H1 (cell line): ENCODE data around the gene CDK5RAP2. TPM values are rescaled to one million over a fixed set of nuclear protein-coding genes. Genes with fewer than 3 reads are reported as not detected.

Experiments
- HDAC2 ChIP-seq, 2 experiments: fragments of 300-600 bp in 1 of 2; sonication (generic) in 1 of 2; IDR thresholded peaks; 2 replicates each; pipeline ENCODE4 v1.6.1; 2011 to 2012; ENCODE audit warnings: low read depth in 2 of 2, low read length in 2 of 2, mild to moderate bottlenecking in 2 of 2, moderate library complexity in 2 of 2, borderline replicate concordance in 1 of 2, inconsistent platforms in 1 of 2
- KDM1A ChIP-seq: fragments of 200-600, 300-600 bp; sonication (generic); IDR thresholded peaks from 2 replicates; pipeline ENCODE4 v1.7.1; 2016; ENCODE audit warnings: mild to moderate bottlenecking, low read length, borderline replicate concordance
- KDM5A ChIP-seq: fragments of 200-600 bp; IDR thresholded peaks from 2 replicates; pipeline ENCODE4 v1.7.1; 2012; ENCODE audit warnings: mild to moderate bottlenecking, low read length, inconsistent platforms, mixed read lengths
- SIN3A ChIP-seq, 2 experiments: IDR thresholded peaks in 1 of 2; conservative IDR thresholded peaks in 1 of 2; 2 replicates each; pipeline ENCODE4 v1.6.1; 2011 to 2012; ENCODE audit warnings: low read length in 2 of 2, improper control_type of control experiment in 1 of 2, low read depth in 1 of 2, mild to moderate bottlenecking in 1 of 2
- SP2 ChIP-seq: IDR thresholded peaks from 2 replicates; pipeline ENCODE4 v1.6.1; 2012; ENCODE audit warnings: mild to moderate bottlenecking, low read length, inconsistent platforms
- polyA plus RNA-seq, 7 experiments: library from polyadenylated mRNA; depleted of rRNA in 3 of 7; stranded (reverse) in 5 of 7; unstranded in 2 of 7; fragments of >200 nt in 5 of 7; fragments of 200-250 nt in 2 of 7; gene quantifications; 1 replicate in 5 of 7; 2 replicates in 1 of 7; 4 replicates in 1 of 7; pipeline versions ENCODE4 v1.2.1 to v1.2.3, GENCODE V29; 2011 to 2013; ENCODE audit warnings: missing spikeins in 2 of 7, mixed read lengths in 2 of 7
- total RNA-seq: library from RNA; stranded (reverse); fragmentation: NEBNext Ultra II Directional; extraction: Animal tissue kit (Norgen Biotek cat#: 25700); gene quantifications from 2 replicates; pipeline ENCODE4 v1.2.1, GENCODE V29; 2021
- TF ChIP-seq, protein P1 (sequence below), 3 experiments: IDR thresholded peaks; 1 replicate in 2 of 3; 2 replicates in 1 of 3; pipeline versions ENCODE4 v1.5.1 to v1.6.1; 2011; ENCODE audit warnings: low read length in 3 of 3, mild to moderate bottlenecking in 3 of 3, inconsistent platforms in 2 of 3, low read depth in 1 of 3, moderate library complexity in 1 of 3; ENCODE audit not compliant: insufficient read depth in 1 of 3; ENCODE audit errors: control extremely low read depth in 1 of 3

Gene CDK5RAP2
- total and polyA plus RNA-seq, 2 of the 8 experiments (the other 6 are each of a cell fraction or from before 2014, with no cell fraction given) = 19.8 to 49.4 TPM

DNA sequence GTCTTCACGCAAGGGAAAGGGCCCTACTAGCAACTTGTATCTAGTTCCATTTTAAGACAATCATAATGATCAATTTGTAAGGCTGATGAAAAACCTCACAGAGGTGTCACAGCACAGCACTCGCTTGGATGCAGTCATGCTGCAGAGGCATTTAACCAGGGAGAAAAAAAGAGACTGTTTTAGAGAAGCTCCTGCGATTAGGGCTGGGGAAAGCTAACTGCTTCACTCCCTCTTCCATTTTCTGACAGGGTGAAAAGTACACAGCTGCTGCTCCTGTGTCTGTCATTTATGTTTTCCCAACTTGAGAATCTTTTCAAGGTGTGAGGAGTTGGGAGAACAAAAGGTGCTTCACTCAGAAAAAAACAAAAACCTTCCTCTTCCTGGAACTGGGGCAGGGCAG lies 106.4 kb downstream of the CDK5RAP2 start (continued):
- TF ChIP-seq, protein P1, sequence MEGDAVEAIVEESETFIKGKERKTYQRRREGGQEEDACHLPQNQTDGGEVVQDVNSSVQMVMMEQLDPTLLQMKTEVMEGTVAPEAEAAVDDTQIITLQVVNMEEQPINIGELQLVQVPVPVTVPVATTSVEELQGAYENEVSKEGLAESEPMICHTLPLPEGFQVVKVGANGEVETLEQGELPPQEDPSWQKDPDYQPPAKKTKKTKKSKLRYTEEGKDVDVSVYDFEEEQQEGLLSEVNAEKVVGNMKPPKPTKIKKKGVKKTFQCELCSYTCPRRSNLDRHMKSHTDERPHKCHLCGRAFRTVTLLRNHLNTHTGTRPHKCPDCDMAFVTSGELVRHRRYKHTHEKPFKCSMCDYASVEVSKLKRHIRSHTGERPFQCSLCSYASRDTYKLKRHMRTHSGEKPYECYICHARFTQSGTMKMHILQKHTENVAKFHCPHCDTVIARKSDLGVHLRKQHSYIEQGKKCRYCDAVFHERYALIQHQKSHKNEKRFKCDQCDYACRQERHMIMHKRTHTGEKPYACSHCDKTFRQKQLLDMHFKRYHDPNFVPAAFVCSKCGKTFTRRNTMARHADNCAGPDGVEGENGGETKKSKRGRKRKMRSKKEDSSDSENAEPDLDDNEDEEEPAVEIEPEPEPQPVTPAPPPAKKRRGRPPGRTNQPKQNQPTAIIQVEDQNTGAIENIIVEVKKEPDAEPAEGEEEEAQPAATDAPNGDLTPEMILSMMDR (IDR thresholded peaks at IDR 0.05; ENCODE audit: control extremely low read depth in 1 of 3, insufficient read depth in 1 of 3, low read depth in 1 of 3, low read length in 3 of 3) = no peak
- TF ChIP-seq SP2 (no peak), KDM5A (no peak), HDAC2 (IDR thresholded peaks at IDR 0.05; ENCODE audit: borderline replicate concordance in 1 of 2, low read depth in 2 of 2, low read length in 2 of 2) (no peak), KDM1A (no peak), SIN3A (conservative IDR thresholded peaks at IDR 0.05 in 1 of 2, IDR thresholded peaks at IDR 0.05 in 1 of 2; ENCODE audit: low read depth in 1 of 2, low read length in 2 of 2) (no peak)
